Stromal cell of bone marrow (primary cell): ENCODE measurements around the gene FASTKD1.
A peak's percentile ranks its signal among the peaks of the same experiment; 100 is the strongest.
"Not testable (repeated sequence)": the region's sequence is repeated elsewhere in the genome, so short reads cannot be mapped to it uniquely, and the experiment has no call there.

Source experiments
- DNase-seq: peaks from one replicate; pipeline ENCODE4 v3.0.0-alpha.2; 2012; ENCODE audit warnings: low read depth

The FASTKD1 gene

GRCh38 chr2:169573160-169573973, at the start of gene FASTKD1:
Gene FASTKD1 (minus strand): TSS chr2:169573865. CDS start chr2:169572029, 1,836 bp downstream.
- DNase-seq, result peak; percentile 78

GRCh38 chr2:169623235-169623634, 49.6 kb upstream of the FASTKD1 start:
- DNase-seq, result no peak

- DNase-seq, result no peak
Observed at GRCh38 chr2:169620509-169620908, 46.8 kb upstream of the FASTKD1 start.

- peak; percentile 35 for DNase-seq
Observed at GRCh38 chr2:169619946-169620345, 46.3 kb upstream of the FASTKD1 start.

- DNase-seq, result not testable (repeated sequence)
Observed at GRCh38 chr2:169615982-169616381, 42.3 kb upstream of the FASTKD1 start.

GRCh38 chr2:169613876-169614275, 40.2 kb upstream of the FASTKD1 start:
- no peak for DNase-seq

- DNase-seq, result no peak
Observed at GRCh38 chr2:169609264-169609663, 35.6 kb upstream of the FASTKD1 start.

- no peak for DNase-seq
Observed at GRCh38 chr2:169599568-169599967, 25.9 kb upstream of the FASTKD1 start.

GRCh38 chr2:169598982-169599381, 25.3 kb upstream of the FASTKD1 start:
- no peak for DNase-seq

GRCh38 chr2:169596546-169596945, 22.9 kb upstream of the FASTKD1 start:
- not testable (repeated sequence) for DNase-seq

- no peak for DNase-seq
Observed at GRCh38 chr2:169590804-169591203, 17.1 kb upstream of the FASTKD1 start.

- no peak for DNase-seq
Observed at GRCh38 chr2:169585673-169586072, 12.0 kb upstream of the FASTKD1 start.

GRCh38 chr2:169584005-169584877, 10.6 kb upstream of the FASTKD1 start, which contains the start of gene PPIG:
Gene PPIG (plus strand): TSS chr2:169584351. CDS start chr2:169604042, 19,691 bp downstream.
- peak; percentile 85 for DNase-seq

GRCh38 chr2:169583518-169583917, 9.9 kb upstream of the FASTKD1 start:
- DNase-seq, result no peak

- DNase-seq, result not testable (repeated sequence)
Observed at GRCh38 chr2:169582552-169583266, 9.0 kb upstream of the FASTKD1 start.

- no peak for DNase-seq
Observed at GRCh38 chr2:169579044-169579443, 5.4 kb upstream of the FASTKD1 start.

- DNase-seq, result not testable (repeated sequence)
Observed at GRCh38 chr2:169575264-169575663, 1.6 kb upstream of the FASTKD1 start.

- DNase-seq, result not testable (repeated sequence)
Observed at GRCh38 chr2:169574539-169574938, 874 bp upstream of the FASTKD1 start.

- DNase-seq, result no peak
Observed at GRCh38 chr2:169573974-169574299, 272 bp upstream of the FASTKD1 start.

GRCh38 chr2:169572821-169573159, 875 bp downstream of the FASTKD1 start:
- no peak for DNase-seq

GRCh38 chr2:169572189-169572588, 1.5 kb downstream of the FASTKD1 start:
- DNase-seq, result no peak

- no peak for DNase-seq
Observed at GRCh38 chr2:169571571-169571970, 2.1 kb downstream of the FASTKD1 start.
